Loucy (cell line): Measurements from ENCODE around the gene SLC25A53.

Experiments used
- H2AFZ ChIP-seq: fragments of 200-600 bp; sonication (generic); 2 replicates; pipeline ENCODE4 v1.6.0; 2016; ENCODE audit warnings: antibody characterized with exemption, mild to moderate bottlenecking, low read length, moderate library complexity
- H3F3A ChIP-seq: fragments of 200-600 bp; 2 replicates; pipeline ENCODE4 v1.6.0; 2016; ENCODE audit warnings: antibody characterized with exemption, low read depth, mild to moderate bottlenecking
- H3K27me3 ChIP-seq: fragments of 200-600 bp; sonication (generic); 2 replicates; pipeline ENCODE4 v1.6.1; 2014; ENCODE audit warnings: low read length, mild to moderate bottlenecking; ENCODE audit not compliant: insufficient read depth, poor library complexity, severe bottlenecking
- H3K36me3 ChIP-seq: fragments of 200-600 bp; sonication (generic); 2 replicates; pipeline ENCODE4 v1.6.1; 2016; ENCODE audit warnings: low read length; ENCODE audit not compliant: insufficient read depth
- H3K4me1 ChIP-seq: fragments of 200-600 bp; sonication (generic); 2 replicates; pipeline ENCODE4 v1.5.1; 2014; ENCODE audit warnings: low read length, mild to moderate bottlenecking; ENCODE audit not compliant: insufficient read depth, poor library complexity, severe bottlenecking
- H3K4me2 ChIP-seq: fragments of 200-600 bp; sonication (generic); 2 replicates; pipeline ENCODE4 v1.6.0; 2014; ENCODE audit warnings: antibody characterized with exemption, low read length, low read depth, mild to moderate bottlenecking; ENCODE audit not compliant: poor library complexity, severe bottlenecking
- H3K4me3 ChIP-seq: fragments of 200-600 bp; sonication (generic); 2 replicates; pipeline ENCODE4 v1.5.1; 2014; ENCODE audit warnings: low read length, mild to moderate bottlenecking, mixed read lengths; ENCODE audit not compliant: poor library complexity, severe bottlenecking
- H3K79me2 ChIP-seq: fragments of 200-600 bp; sonication (generic); 2 replicates; pipeline ENCODE4 v1.6.1; 2014; ENCODE audit warnings: low read length; ENCODE audit not compliant: insufficient read depth
- H3K9ac ChIP-seq: fragments of 200-600 bp; sonication (generic); 2 replicates; pipeline ENCODE4 v1.6.0; 2014; ENCODE audit warnings: mild to moderate bottlenecking, low read depth, low read length, moderate library complexity; ENCODE audit not compliant: poor library complexity, severe bottlenecking
- H3K9me2 ChIP-seq: fragments of 200-600 bp; sonication (generic); replicated peaks from 2 replicates; pipeline ENCODE4 v1.6.1; 2016; ENCODE audit warnings: low read depth, low read length, mixed read lengths
- H3K9me3 ChIP-seq: fragments of 200-600 bp; sonication (generic); 2 replicates; pipeline ENCODE4 v1.6.1; 2014; ENCODE audit warnings: mild to moderate bottlenecking, antibody characterized with exemption, low read length, low read depth; ENCODE audit not compliant: insufficient read depth
- H4K20me1 ChIP-seq: fragments of 200-600 bp; sonication (generic); 2 replicates; pipeline ENCODE4 v1.6.0; 2014; ENCODE audit warnings: antibody characterized with exemption, low read length, mild to moderate bottlenecking; ENCODE audit not compliant: insufficient read depth, poor library complexity, severe bottlenecking
- CTCF ChIP-seq: fragments of 200-600 bp; sonication (generic); conservative IDR thresholded peaks from 2 replicates; pipeline ENCODE4 v1.5.1; 2014; ENCODE audit warnings: mild to moderate bottlenecking, antibody characterized with exemption, low read length
- EZH2phosphoT487 ChIP-seq: fragments of 200-600 bp; IDR thresholded peaks from 2 replicates; pipeline ENCODE4 v1.6.1; 2018; ENCODE audit warnings: antibody characterized with exemption, mild to moderate bottlenecking, moderate library complexity, borderline replicate concordance

The SLC25A53 gene

GRCh38 chrX:104195013-104195412, 38.2 kb upstream of the SLC25A53 start:
- Histone ChIP-seq H3K4me3 (no peak overlapping the region), H4K20me1 (no peaks in the 10 kb centered on the region), H3K79me2 (no peaks in the 10 kb centered on the region), H2AFZ (no peak overlapping the region), H3K9ac (no peak overlapping the region), H3K9me3 (no peaks in the 10 kb centered on the region), H3F3A (no peaks in the 10 kb centered on the region), H3K4me2 (no peak overlapping the region), H3K4me1 (no peaks in the 10 kb centered on the region), H3K27me3 (no peaks in the 10 kb centered on the region), H3K9me2 (no peaks in the 10 kb centered on the region), H3K36me3 (peaks cover 17% of the 10 kb centered on the region; the same call in 1 of the 2 replicates)
- TF ChIP-seq EZH2phosphoT487 (no peak), CTCF (no peak)

DNA sequence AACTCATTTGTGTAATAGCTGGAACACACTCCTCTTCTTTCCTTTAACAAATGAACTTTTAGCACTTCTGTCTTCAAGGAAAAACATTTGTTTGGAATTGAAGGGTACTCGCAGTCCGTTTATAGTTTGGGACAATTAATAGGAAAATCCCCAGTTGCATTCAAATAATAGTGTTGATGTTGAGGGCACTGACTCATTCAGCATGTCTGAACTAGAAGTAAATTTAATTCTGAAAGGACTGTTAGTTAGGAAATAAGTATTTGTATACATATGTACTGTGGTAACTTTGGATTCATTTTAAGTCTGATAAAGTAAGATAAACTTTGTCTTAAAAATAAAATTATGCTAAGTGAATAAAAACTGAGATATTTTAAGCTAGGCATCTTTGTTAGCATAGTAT, 36.7 kb upstream of the SLC25A53 start:
- Histone ChIP-seq H3K9me3 (no peaks in the 10 kb centered on the region), H3K4me1 (no peaks in the 10 kb centered on the region), H4K20me1 (no peaks in the 10 kb centered on the region), H3K4me3 (no peak overlapping the region), H2AFZ (no peak overlapping the region), H3K79me2 (no peaks in the 10 kb centered on the region), H3F3A (no peaks in the 10 kb centered on the region), H3K36me3 (peaks cover 31% of the 10 kb centered on the region; the same call in 1 of the 2 replicates), H3K27me3 (no peaks in the 10 kb centered on the region), H3K9me2 (no peaks in the 10 kb centered on the region), H3K9ac (no peak overlapping the region), H3K4me2 (no peak overlapping the region)
- TF ChIP-seq CTCF (no peak), EZH2phosphoT487 (no peak)

- Histone ChIP-seq H3K4me2 (no peak overlapping the region), H3K4me1 (no peaks in the 10 kb centered on the region), H3K79me2 (no peaks in the 10 kb centered on the region), H3K9me2 (no peaks in the 10 kb centered on the region), H3K9me3 (no peaks in the 10 kb centered on the region), H3F3A (no peaks in the 10 kb centered on the region), H2AFZ (no peak overlapping the region), H4K20me1 (no peaks in the 10 kb centered on the region), H3K4me3 (no peak overlapping the region), H3K27me3 (no peaks in the 10 kb centered on the region), H3K9ac (no peak overlapping the region), H3K36me3 (peaks cover 56% of the 10 kb centered on the region; the same call in 1 of the 2 replicates)
- TF ChIP-seq EZH2phosphoT487 (no peak), CTCF (no peak)
Measured at GRCh38 chrX:104189837-104190236, 33.0 kb upstream of the SLC25A53 start.
